ENCODE measurements around the gene LRRC7.
"Not testable (repeated sequence)": the region's sequence is repeated elsewhere in the genome, so short reads cannot be mapped to it uniquely, and the experiment has no call there.

LRRC7 gene

GRCh38 chr1:69697340-69697739, 129.6 kb downstream of the LRRC7 start:
- DNase-seq (ENCODE audit: low spot score) = no peak

- DNase-seq (ENCODE audit: low spot score) = peak; percentile 25
Measured at GRCh38 chr1:69700770-69701169, 133.0 kb downstream of the LRRC7 start.

- DNase-seq (ENCODE audit: low spot score) = no peak
Measured at GRCh38 chr1:69702085-69702484, 134.4 kb downstream of the LRRC7 start.

GRCh38 chr1:69706473-69706872, 138.8 kb downstream of the LRRC7 start:
- no peak for DNase-seq (ENCODE audit: low spot score)

- no peak for DNase-seq (ENCODE audit: low spot score)
Measured at GRCh38 chr1:69707103-69707502, 139.4 kb downstream of the LRRC7 start.

- DNase-seq (ENCODE audit: low spot score) = no peak
Measured at GRCh38 chr1:69710484-69711189, 142.9 kb downstream of the LRRC7 start.

GRCh38 chr1:69711190-69711930, 143.6 kb downstream of the LRRC7 start:
- DNase-seq (ENCODE audit: low spot score) = no peak

GRCh38 chr1:69717834-69718233, 150.1 kb downstream of the LRRC7 start:
- DNase-seq (ENCODE audit: low spot score) = not testable (repeated sequence)

GRCh38 chr1:69728206-69728605, 160.5 kb downstream of the LRRC7 start:
- DNase-seq (ENCODE audit: low spot score) = no peak

- no peak for DNase-seq (ENCODE audit: low spot score)
Measured at GRCh38 chr1:69733061-69733460, 165.3 kb downstream of the LRRC7 start.

- peak; percentile 46 for DNase-seq (ENCODE audit: low spot score)
Measured at GRCh38 chr1:69737527-69738185, 169.9 kb downstream of the LRRC7 start.

GRCh38 chr1:69738458-69739250, 170.9 kb downstream of the LRRC7 start:
- no peak for DNase-seq (ENCODE audit: low spot score)

GRCh38 chr1:69739251-69739605, 171.5 kb downstream of the LRRC7 start:
- no peak for DNase-seq (ENCODE audit: low spot score)

- DNase-seq (ENCODE audit: low spot score) = no peak
Measured at GRCh38 chr1:69743146-69743545, 175.4 kb downstream of the LRRC7 start.

GRCh38 chr1:69744381-69744780, 176.7 kb downstream of the LRRC7 start:
- DNase-seq (ENCODE audit: low spot score) = no peak

- DNase-seq (ENCODE audit: low spot score) = no peak
Measured at GRCh38 chr1:69747207-69747606, 179.5 kb downstream of the LRRC7 start.

GRCh38 chr1:69750638-69751037, 182.9 kb downstream of the LRRC7 start:
- DNase-seq (ENCODE audit: low spot score) = no peak

GRCh38 chr1:69752831-69753230, 185.1 kb downstream of the LRRC7 start:
- DNase-seq (ENCODE audit: low spot score) = no peak

GRCh38 chr1:69754521-69754920, 186.8 kb downstream of the LRRC7 start:
- no peak for DNase-seq (ENCODE audit: low spot score)

- DNase-seq (ENCODE audit: low spot score) = no peak
Measured at GRCh38 chr1:69755647-69756046, 187.9 kb downstream of the LRRC7 start.

- DNase-seq (ENCODE audit: low spot score) = no peak
Measured at GRCh38 chr1:69765951-69766350, 198.2 kb downstream of the LRRC7 start.

- no peak for DNase-seq (ENCODE audit: low spot score)
Measured at GRCh38 chr1:69766431-69767180, 198.9 kb downstream of the LRRC7 start.
